ENCODE measurements around the gene RB1. TPM values are rescaled to one million over a fixed set of nuclear protein-coding genes. Genes with fewer than 3 reads are reported as not detected.

Gene RB1
- total and polyA plus RNA-seq, 9 of the 15 experiments (the other 6 are each of a cell fraction or from before 2014, with no cell fraction given), result 5.0 to 23.8 (median 17.9) TPM

DNA sequence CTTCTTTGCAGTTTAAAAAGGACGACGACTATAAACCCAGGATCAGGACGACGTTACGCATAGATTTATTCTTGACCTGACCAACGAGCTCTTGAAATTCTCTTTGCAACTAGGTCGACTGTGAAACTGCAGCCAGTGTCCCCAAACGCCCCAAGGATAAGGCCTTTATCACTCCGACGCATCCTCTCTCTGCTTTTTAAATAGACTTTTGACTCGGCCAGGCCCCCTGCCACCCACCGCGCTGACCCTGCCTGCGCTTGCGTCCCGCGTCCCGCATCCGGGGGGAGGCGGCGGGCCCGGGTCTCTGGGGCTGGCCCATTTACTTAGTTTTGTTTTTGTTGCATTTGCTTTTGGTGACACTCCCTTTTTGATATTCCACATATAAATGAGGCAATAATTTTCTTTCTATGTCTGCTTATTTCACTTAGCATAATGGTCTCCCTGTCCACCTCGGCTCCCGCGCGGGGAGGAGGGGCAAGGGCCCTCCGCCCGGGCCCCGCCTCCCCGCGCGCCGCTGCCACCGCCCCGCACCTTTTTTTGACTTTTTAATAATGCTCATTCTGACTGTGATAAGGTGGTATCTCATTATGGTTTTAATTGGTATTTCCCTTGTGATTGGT is 17.4 kb downstream of the RB1 start:
- FAIRE-seq (no peak), ATAC-seq (no peak), DNase-seq (ENCODE audit: extremely low read depth in 1 of 4, low spot score in 3 of 4) (no peak)
- ChIA-PET POLR2A (no interaction called here), CTCF (ENCODE audit: low intra/inter-chr PET ratio) (no interaction called here)
- Histone ChIP-seq H3K36me3 (ENCODE audit: control insufficient read depth, insufficient read depth, low read length) (no peaks in the 10 kb centered on the region), H3K4me3 (no peak overlapping the region), H4K20me1 (replicated peaks; ENCODE audit: control insufficient read depth, insufficient read depth, low read length) (no peaks in the 10 kb centered on the region), H3K9me1 (ENCODE audit: control insufficient read depth, insufficient read depth, low read length) (no peaks in the 10 kb centered on the region), H3K9me3 (replicated peaks; ENCODE audit: control insufficient read depth, insufficient read depth, low read depth, low read length) (no peaks in the 10 kb centered on the region), H3K4me1 (replicated peaks in 1 of 2; ENCODE audit: control insufficient read depth in 2 of 2, insufficient read depth in 2 of 2, low read length in 2 of 2) (no peaks in the 10 kb centered on the region; a peak in 1 of 5 replicates), H3K27ac (ENCODE audit: extremely low read depth, low read depth, low read length) (no peak overlapping the region), H2AFZ (ENCODE audit: low read depth, low read length) (no peak overlapping the region), H3K27me3 (ENCODE audit: control insufficient read depth in 2 of 2, insufficient read depth in 2 of 2, low read length in 2 of 2) (no peaks in the 10 kb centered on the region), H3K9ac (ENCODE audit: insufficient read depth in 1 of 2, low read depth in 2 of 2, low read length in 2 of 2) (no peak overlapping the region), H3K4me2 (ENCODE audit: insufficient read depth, low read length) (no peak overlapping the region), H3K79me2 (ENCODE audit: control insufficient read depth, insufficient read depth, low read length) (no peaks in the 10 kb centered on the region)
- in situ Hi-C loops (cut with MboI) (no loop called here), intact Hi-C loops (cut with micrococcal nuclease) (no loop called here)
- TF ChIP-seq ZNF146 (CRISPR knock-in tag; IDR thresholded peaks at IDR 0.05; ENCODE audit: unreplicated experiment) (no peak), PPARD (CRISPR knock-in tag; IDR thresholded peaks at IDR 0.05) (no peak), ZNF354B (CRISPR knock-in tag; IDR thresholded peaks at IDR 0.05) (no peak), UBTF (IDR thresholded peaks at IDR 0.05; ENCODE audit: borderline replicate concordance in 1 of 2, low read depth in 2 of 2, low read length in 2 of 2) (no peak), ILK (tag; IDR thresholded peaks at IDR 0.05; ENCODE audit: borderline replicate concordance, low read depth) (no peak), U2AF1 (optimal IDR thresholded peaks at IDR 0.05; ENCODE audit: low read depth, low read length) (no peak)
- 97% methylated on average over 22 of the region's 35 CpGs for WGBS (ENCODE audit: insufficient coverage, low coverage, missing lambda C conversion rate)
- BruUV-seq (replicated peaks), result no TSS peak

Measured in K562 (cell line).